AG04449 (cell line): ENCODE measurements around the gene MYLK4.

Experiments used
- CTCF ChIA-PET: fragments of 350-600 bp; formaldehyde crosslinking; extraction: SDS; loops from one replicate; lab custom pipeline; 2021; ENCODE audit warnings: antibody characterized with exemption; lab: Yijun Ruan, JAX
- POLR2A ChIA-PET: fragments of 400-600, 350-600 bp; formaldehyde crosslinking; extraction: SDS; loops from one replicate; lab custom pipeline; 2020; ENCODE audit warnings: antibody characterized with exemption, inconsistent platforms; lab: Yijun Ruan, JAX
- DNase-seq: peaks from one replicate; pipeline ENCODE4 v3.0.0-alpha.2; 2010; ENCODE audit warnings: low read depth, low spot score
- H3K4me3 ChIP-seq: 2 replicates; pipeline ENCODE4 v1.5.1; 2011; ENCODE audit warnings: low read depth, mild to moderate bottlenecking, control low read depth, low read length
- TF ChIP-seq, protein P1 (sequence below): IDR thresholded peaks from one replicate; pipeline ENCODE4 v1.5.1; 2011; ENCODE audit warnings: mild to moderate bottlenecking, moderate library complexity, low read length, control low read depth, inconsistent platforms; ENCODE audit not compliant: insufficient read depth; ENCODE audit errors: missing control alignments

The MYLK4 gene

GRCh38 chr6:2725364-2725988 is 25.2 kb downstream of the MYLK4 start:
- CTCF ChIA-PET, result interaction anchor here (1.2 to 3.5 kb wide), 2 partner anchors 13 to 25 kb away, joined by 5 to 18 read pairs; partner anchors contain the start of gene MYLK4

GRCh38 chr6:2721219-2721618 is 29.5 kb downstream of the MYLK4 start:
- no peak for DNase-seq
- POLR2A ChIA-PET, result no interaction called here
- CTCF ChIA-PET, result no interaction called here
- TF ChIP-seq, protein P1, sequence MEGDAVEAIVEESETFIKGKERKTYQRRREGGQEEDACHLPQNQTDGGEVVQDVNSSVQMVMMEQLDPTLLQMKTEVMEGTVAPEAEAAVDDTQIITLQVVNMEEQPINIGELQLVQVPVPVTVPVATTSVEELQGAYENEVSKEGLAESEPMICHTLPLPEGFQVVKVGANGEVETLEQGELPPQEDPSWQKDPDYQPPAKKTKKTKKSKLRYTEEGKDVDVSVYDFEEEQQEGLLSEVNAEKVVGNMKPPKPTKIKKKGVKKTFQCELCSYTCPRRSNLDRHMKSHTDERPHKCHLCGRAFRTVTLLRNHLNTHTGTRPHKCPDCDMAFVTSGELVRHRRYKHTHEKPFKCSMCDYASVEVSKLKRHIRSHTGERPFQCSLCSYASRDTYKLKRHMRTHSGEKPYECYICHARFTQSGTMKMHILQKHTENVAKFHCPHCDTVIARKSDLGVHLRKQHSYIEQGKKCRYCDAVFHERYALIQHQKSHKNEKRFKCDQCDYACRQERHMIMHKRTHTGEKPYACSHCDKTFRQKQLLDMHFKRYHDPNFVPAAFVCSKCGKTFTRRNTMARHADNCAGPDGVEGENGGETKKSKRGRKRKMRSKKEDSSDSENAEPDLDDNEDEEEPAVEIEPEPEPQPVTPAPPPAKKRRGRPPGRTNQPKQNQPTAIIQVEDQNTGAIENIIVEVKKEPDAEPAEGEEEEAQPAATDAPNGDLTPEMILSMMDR, result no peak
- no peak overlapping the region for H3K4me3 ChIP-seq

More at GRCh38 chr6:2725364-2725988, 25.2 kb downstream of the MYLK4 start:
- POLR2A ChIA-PET, result no interaction called here
- TF ChIP-seq, protein P1, result no peak
- H3K4me3 ChIP-seq, result no peak overlapping the region
- no peak for DNase-seq

DNA sequence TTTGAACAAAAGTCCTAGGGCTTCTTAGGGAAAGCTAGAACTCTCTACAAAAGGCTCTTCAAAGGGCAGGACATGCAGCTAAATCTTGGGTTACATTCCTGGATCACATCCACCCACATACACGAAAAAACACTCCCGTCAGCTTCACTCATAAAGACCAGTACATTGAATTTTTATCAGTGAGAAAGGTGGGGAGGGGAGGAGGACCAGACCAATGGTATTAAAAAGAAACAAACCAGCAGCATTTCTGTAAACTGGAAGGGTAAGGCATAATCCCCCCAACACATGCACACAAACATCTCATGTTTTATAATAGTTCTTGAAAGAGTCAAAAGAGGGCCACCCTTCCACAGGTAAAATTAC is 31.6 kb downstream of the MYLK4 start:
- TF ChIP-seq, protein P1, result no peak
- no peak overlapping the region for H3K4me3 ChIP-seq
- no peak for DNase-seq
- CTCF ChIA-PET, result interaction anchor here (1.2 to 1.5 kb wide), 2 partner anchors 19 to 31 kb away, joined by 3 to 5 read pairs; no protein-coding TSS in a partner anchor
- POLR2A ChIA-PET, result no interaction called here

DNA sequence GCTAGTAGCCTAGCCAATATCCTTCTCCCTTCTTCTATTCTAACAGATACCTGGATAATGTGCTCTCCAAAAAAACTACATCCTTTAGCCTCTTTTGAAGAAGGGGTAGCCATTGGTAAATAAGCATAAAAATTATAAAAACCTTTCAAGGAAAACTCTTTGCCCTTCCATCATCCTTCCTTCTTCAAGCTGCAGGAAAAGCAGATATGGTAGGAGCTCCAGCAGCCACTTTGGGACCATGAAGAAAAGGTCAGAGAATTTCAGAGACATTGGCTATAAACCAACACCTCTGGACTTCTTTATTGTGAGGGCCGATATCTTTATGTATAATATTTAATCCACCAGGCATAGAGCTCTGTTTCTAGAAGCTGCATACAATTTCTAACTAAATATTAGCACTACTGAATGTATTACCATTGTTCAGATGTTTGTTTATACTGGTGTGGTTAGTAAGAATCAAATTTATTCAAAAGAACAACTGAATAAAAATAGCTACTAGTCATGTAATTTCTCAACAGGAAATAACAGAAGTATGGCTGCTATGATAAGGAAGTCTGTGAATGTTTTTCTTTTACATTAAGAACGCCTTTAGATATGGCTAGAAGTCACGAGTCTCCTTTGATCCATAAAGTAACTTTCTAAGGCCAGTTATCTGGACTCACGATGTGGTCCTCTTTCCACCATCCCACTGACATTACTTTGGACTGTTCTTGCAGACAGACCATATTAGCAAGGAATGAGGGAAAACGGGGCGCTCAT is 32.2 kb downstream of the MYLK4 start:
- TF ChIP-seq, protein P1, result no peak
- no peak overlapping the region for H3K4me3 ChIP-seq
- no peak for DNase-seq
- POLR2A ChIA-PET, result no interaction called here
- CTCF ChIA-PET, result interaction anchor here (1.2 to 1.5 kb wide), 2 partner anchors 20 to 32 kb away, joined by 3 to 5 read pairs; no protein-coding TSS in a partner anchor

DNA sequence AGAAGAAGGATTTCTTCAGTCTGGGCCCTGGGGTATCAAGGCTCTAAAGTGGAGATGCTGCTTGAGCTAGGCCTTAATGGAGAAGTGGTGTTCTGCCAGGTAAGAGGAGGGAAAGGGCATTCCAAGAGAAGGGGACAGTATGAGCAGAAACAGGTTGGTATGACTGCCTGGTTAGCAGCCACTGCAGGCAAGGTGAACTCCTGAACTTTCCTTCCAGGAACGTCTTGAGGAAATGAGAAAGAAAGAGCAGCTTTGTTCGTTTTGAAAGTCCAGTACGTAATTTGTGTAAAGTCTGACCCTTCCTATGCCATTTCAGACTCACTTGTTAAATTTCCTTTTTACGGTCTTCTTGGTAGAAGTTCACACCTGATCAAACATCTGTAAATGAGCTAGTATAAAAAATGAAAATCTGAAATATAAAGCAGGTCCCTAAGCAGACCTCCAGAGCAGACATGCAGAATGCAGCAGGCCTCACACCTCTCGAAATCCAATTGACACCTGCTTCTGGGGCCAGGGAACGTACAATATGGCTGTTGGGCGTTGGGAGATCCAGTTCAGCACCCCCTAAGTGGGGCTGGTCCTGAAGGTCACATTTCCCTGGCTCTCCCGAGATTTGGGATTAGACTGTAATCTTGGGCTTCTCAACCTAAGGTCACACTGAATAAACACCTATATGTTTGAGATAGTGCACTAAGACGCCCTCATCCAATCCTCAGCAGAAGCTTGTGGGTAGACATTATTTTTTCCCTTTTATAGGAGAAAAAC is 33.6 kb downstream of the MYLK4 start:
- no peak overlapping the region for H3K4me3 ChIP-seq
- ChIA-PET POLR2A (no interaction called here), CTCF (interaction anchor here (1.1 to 2.6 kb wide), 3 partner anchors 15 to 33 kb away, joined by 3 to 12 read pairs (median 4); partner anchors contain the start of gene MYLK4)
- TF ChIP-seq, protein P1, result no peak
- no peak for DNase-seq
